CD4-positive, alpha-beta T cell (primary cell): ENCODE measurements around the gene DNER. TPM values are rescaled to one million over a fixed set of nuclear protein-coding genes. Genes with fewer than 3 reads are reported as not detected.

Experiments
- ATAC-seq: fragments of 200-7000 bp; cut with Tn5 transposase; one replicate; pipeline ENCODE4 v1.10.0; 2022; ENCODE audit warnings: mild to moderate bottlenecking; ENCODE audit not compliant: poor library complexity
- CTCF ChIA-PET: fragments of 350-600 bp; sonication (Branson Sonifier 250); formaldehyde crosslinking; loops from one replicate; lab custom pipeline; 2021; ENCODE audit warnings: antibody characterized with exemption, inconsistent platforms; lab: Charles Lee
- POLR2A ChIA-PET: fragments of 350-600 bp; sonication (Branson Sonifier 250); formaldehyde crosslinking; loops from one replicate; lab custom pipeline; 2021; ENCODE audit warnings: antibody characterized with exemption, inconsistent platforms; lab: Charles Lee
- DNase-seq, 14 experiments: peaks; one replicate each; pipeline ENCODE4 v3.0.0-alpha.2; 2013 to 2020; ENCODE audit warnings: mixed read lengths in 2 of 14
- H3K27ac ChIP-seq, 2 donors: one replicate each; pipeline versions ENCODE4 v1.5.1 to v1.7.0; 2013; ENCODE audit warnings: low read length in 2 of 2, low read depth in 1 of 2, mild to moderate bottlenecking in 1 of 2
- H3K27me3 ChIP-seq, 2 experiments: 1 replicate in 1 of 2; 2 replicates in 1 of 2; pipeline versions ENCODE4 v1.6.1 to v1.7.0; 2013; ENCODE audit warnings: low read length in 2 of 2, control low read depth in 1 of 2, mild to moderate bottlenecking in 1 of 2, moderate library complexity in 1 of 2; ENCODE audit not compliant: insufficient read depth in 2 of 2, control insufficient read depth in 1 of 2
- H3K36me3 ChIP-seq: one replicate; pipeline ENCODE4 v1.6.1; 2013; ENCODE audit warnings: low read length, control low read depth; ENCODE audit not compliant: insufficient read depth
- H3K4me1 ChIP-seq: one replicate; pipeline ENCODE4 v1.6.1; 2013; ENCODE audit warnings: low read length, control low read depth; ENCODE audit not compliant: insufficient read depth
- H3K4me3 ChIP-seq: one replicate; pipeline ENCODE4 v1.5.1; 2013; ENCODE audit warnings: mild to moderate bottlenecking, low read length, moderate library complexity
- H3K9me3 ChIP-seq, 2 experiments: 1 replicate in 1 of 2; 2 replicates in 1 of 2; pipeline versions ENCODE4 v1.6.1 to v1.7.0; 2013; ENCODE audit warnings: low read length in 2 of 2, mild to moderate bottlenecking in 2 of 2, control low read depth in 1 of 2, moderate library complexity in 1 of 2; ENCODE audit not compliant: control insufficient read depth in 1 of 2, insufficient read depth in 1 of 2
- H3K27ac Mint-ChIP-seq: one replicate; pipeline ENCODE4 v1.8.0; 2020; ENCODE audit warnings: mixed read lengths
- H3K27me3 Mint-ChIP-seq: one replicate; pipeline ENCODE4 v1.8.0; 2021; ENCODE audit warnings: mixed read lengths
- H3K36me3 Mint-ChIP-seq: one replicate; pipeline ENCODE4 v1.8.0; 2021; ENCODE audit warnings: low read depth, mixed read lengths
- H3K4me1 Mint-ChIP-seq: one replicate; pipeline ENCODE4 v1.8.0; 2021; ENCODE audit warnings: low read depth, mixed read lengths
- H3K4me3 Mint-ChIP-seq: one replicate; pipeline ENCODE4 v1.8.0; 2020; ENCODE audit warnings: mild to moderate bottlenecking, mixed read lengths
- H3K9me3 Mint-ChIP-seq: one replicate; pipeline ENCODE4 v1.8.0; 2020; ENCODE audit warnings: mixed read lengths
- intact Hi-C, 2 experiments: fragments of 100-400 bp; cut with DNase I in 1 of 2; cut with micrococcal nuclease in 1 of 2; formaldehyde crosslinking; loops; one replicate each; pipeline versions ENCODE4 v1.15.1 to v1.9.0; 2023 to 2025; cut with DNase I, micrococcal nuclease
- total RNA-seq, 174 experiments: library from RNA in 2 of 174; stranded (reverse) in 2 of 174; gene quantifications; one replicate each; pipeline ENCODE4 v1.2.3 and lab custom pipeline; 2021 to 2026
- TF ChIP-seq, protein P1 (sequence below): fragments of 200-600 bp; IDR thresholded peaks from one replicate; pipeline ENCODE4 v1.8.0; 2022; ENCODE audit warnings: antibody characterized with exemption, mild to moderate bottlenecking

DNER gene
- total RNA-seq, 2 experiments from 2014 or later, result not detected

GRCh38 chr2:229412686-229413085 is 301.7 kb downstream of the DNER start:
- Histone ChIP-seq H3K9me3 (peaks cover 0 to 3% of the 10 kb centered on the region in 2 experiments), H3K27me3 (no peaks in the 10 kb centered on the region), H3K36me3 (no peaks in the 10 kb centered on the region), H3K4me3 (no peak overlapping the region), H3K27ac (no peak overlapping the region), H3K4me1 (no peaks in the 10 kb centered on the region)
- ATAC-seq (no peak), DNase-seq (no peak)
- Mint-ChIP-seq H3K27me3 (peaks cover 9% of the 10 kb centered on the region), H3K9me3 (no peaks in the 10 kb centered on the region), H3K27ac (no peak overlapping the region), H3K36me3 (no peaks in the 10 kb centered on the region), H3K4me3 (no peak overlapping the region), H3K4me1 (no peaks in the 10 kb centered on the region)
- CTCF ChIA-PET, result no interaction called here
- POLR2A ChIA-PET, result no interaction called here
- intact Hi-C loops, result no loop called here
- TF ChIP-seq, protein P1, sequence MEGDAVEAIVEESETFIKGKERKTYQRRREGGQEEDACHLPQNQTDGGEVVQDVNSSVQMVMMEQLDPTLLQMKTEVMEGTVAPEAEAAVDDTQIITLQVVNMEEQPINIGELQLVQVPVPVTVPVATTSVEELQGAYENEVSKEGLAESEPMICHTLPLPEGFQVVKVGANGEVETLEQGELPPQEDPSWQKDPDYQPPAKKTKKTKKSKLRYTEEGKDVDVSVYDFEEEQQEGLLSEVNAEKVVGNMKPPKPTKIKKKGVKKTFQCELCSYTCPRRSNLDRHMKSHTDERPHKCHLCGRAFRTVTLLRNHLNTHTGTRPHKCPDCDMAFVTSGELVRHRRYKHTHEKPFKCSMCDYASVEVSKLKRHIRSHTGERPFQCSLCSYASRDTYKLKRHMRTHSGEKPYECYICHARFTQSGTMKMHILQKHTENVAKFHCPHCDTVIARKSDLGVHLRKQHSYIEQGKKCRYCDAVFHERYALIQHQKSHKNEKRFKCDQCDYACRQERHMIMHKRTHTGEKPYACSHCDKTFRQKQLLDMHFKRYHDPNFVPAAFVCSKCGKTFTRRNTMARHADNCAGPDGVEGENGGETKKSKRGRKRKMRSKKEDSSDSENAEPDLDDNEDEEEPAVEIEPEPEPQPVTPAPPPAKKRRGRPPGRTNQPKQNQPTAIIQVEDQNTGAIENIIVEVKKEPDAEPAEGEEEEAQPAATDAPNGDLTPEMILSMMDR, result no peak

DNA sequence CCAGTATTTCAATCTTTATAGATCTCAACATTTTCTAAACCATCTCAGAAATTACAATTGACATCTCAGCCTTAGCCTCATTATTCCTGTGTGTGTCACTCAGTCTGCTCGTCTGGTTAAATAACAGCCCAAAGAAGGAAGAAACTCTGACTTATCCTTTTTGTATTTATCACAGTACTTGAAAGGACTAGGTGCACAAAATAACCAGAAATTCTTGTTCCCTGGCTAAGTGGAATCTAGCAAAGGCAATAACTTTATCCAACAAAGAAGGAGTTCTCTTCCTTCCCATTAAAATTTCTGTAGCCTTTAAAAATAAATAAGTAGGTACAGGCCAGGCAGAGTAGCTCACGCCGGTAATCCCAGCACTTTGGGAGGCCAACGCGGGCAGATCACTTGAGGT is 303.4 kb downstream of the DNER start:
- Mint-ChIP-seq H3K36me3 (no peaks in the 10 kb centered on the region), H3K27ac (no peak overlapping the region), H3K4me3 (no peak overlapping the region), H3K27me3 (peaks cover 4% of the 10 kb centered on the region), H3K9me3 (peaks cover 2% of the 10 kb centered on the region), H3K4me1 (no peaks in the 10 kb centered on the region)
- ChIA-PET CTCF (no interaction called here), POLR2A (no interaction called here)
- Histone ChIP-seq H3K36me3 (no peaks in the 10 kb centered on the region), H3K9me3 (peaks cover 0 to 3% of the 10 kb centered on the region in 2 experiments), H3K27ac (no peak overlapping the region), H3K4me3 (no peak overlapping the region), H3K4me1 (no peaks in the 10 kb centered on the region), H3K27me3 (no peaks in the 10 kb centered on the region)
- intact Hi-C loops, result no loop called here
- ATAC-seq (no peak), DNase-seq (no peak)
- TF ChIP-seq, protein P1, result no peak

GRCh38 chr2:229410264-229410663 is 304.1 kb downstream of the DNER start:
- Histone ChIP-seq H3K27ac (no peak overlapping the region), H3K9me3 (peaks cover 0 to 3% of the 10 kb centered on the region in 2 experiments), H3K36me3 (no peaks in the 10 kb centered on the region), H3K27me3 (no peaks in the 10 kb centered on the region), H3K4me1 (no peaks in the 10 kb centered on the region), H3K4me3 (no peak overlapping the region)
- H3K4me3 Mint-ChIP-seq, result no peak overlapping the region
- peaks cover 2% of the 10 kb centered on the region for H3K9me3 Mint-ChIP-seq
- TF ChIP-seq, protein P1, result no peak
- H3K36me3 Mint-ChIP-seq, result no peaks in the 10 kb centered on the region
- DNase-seq (no peak), ATAC-seq (no peak)
- CTCF ChIA-PET, result no interaction called here
- peaks cover 4% of the 10 kb centered on the region for H3K27me3 Mint-ChIP-seq
- H3K4me1 Mint-ChIP-seq, result no peaks in the 10 kb centered on the region
- intact Hi-C loops, result no loop called here
- POLR2A ChIA-PET, result no interaction called here
- no peak overlapping the region for H3K27ac Mint-ChIP-seq
